ENCODE measurements around the gene UNC45B. TPM values are rescaled to one million over a fixed set of nuclear protein-coding genes. Genes with fewer than 3 reads are reported as not detected.

The UNC45B gene
- total RNA-seq, 1 experiment from 2014 or later = not detected

DNA sequence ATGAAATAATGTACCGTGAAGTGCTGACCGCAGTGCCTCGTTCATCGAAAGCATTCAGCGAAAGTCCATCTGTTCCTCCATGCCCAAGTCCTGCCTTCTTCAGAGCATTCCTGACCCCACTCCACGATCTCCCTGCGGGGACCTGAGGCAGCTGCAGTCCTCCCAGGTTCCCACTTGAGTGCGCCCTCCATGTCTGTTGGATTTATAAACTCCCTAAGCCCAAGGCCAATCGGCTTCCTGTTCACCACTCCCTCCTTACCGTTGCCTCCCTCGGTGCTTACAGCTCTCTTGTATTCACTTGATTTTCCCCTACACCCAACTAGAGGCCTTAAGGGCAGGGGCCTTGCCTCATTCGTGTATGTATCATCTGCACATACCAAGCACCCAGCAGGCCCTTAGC is 30.8 kb upstream of the UNC45B start:
- Histone ChIP-seq H3K27ac (ENCODE audit: low read depth, low read length) (no peak overlapping the region), H4K20me1 (ENCODE audit: insufficient read depth) (no peaks in the 10 kb centered on the region), H3K9ac (ENCODE audit: low read length) (no peak overlapping the region), H3K4me2 (ENCODE audit: low read length) (no peak overlapping the region), H3K4me3 (replicated peaks in 1 of 2; ENCODE audit: low read depth in 1 of 2, low read length in 2 of 2) (no peak overlapping the region), H3K27me3 (ENCODE audit: insufficient read depth, low read length) (no peaks in the 10 kb centered on the region), H3K9me3 (ENCODE audit: control insufficient read depth in 1 of 2, insufficient read depth in 1 of 2, low read depth in 1 of 2, low read length in 2 of 2) (no peaks in the 10 kb centered on the region), H3K9me2 (ENCODE audit: insufficient read depth) (no peaks in the 10 kb centered on the region), H3K36me3 (ENCODE audit: control insufficient read depth in 1 of 2, insufficient read depth in 2 of 2, low read length in 2 of 2) (no peaks in the 10 kb centered on the region), H3K79me2 (ENCODE audit: insufficient read depth, low read length) (peaks cover 2% of the 10 kb centered on the region; the same call in 1 of the 2 replicates), H2AFZ (ENCODE audit: low read depth, low read length, poor library complexity, severe bottlenecking) (no peak overlapping the region), H3K4me1 (ENCODE audit: control insufficient read depth in 1 of 2, insufficient read depth in 2 of 2, low read length in 2 of 2) (peaks cover 5 to 23% of the 10 kb centered on the region in 2 experiments; a peak in 3 of 4 replicates)
- POLR2A ChIA-PET = no interaction called here
- CTCF ChIA-PET = no interaction called here
- TF ChIP-seq JUND (IDR thresholded peaks at IDR 0.05) (no peak), YY1 (IDR thresholded peaks at IDR 0.05; ENCODE audit: extremely low read depth, insufficient replicate concordance, low read depth, low read length) (no peak), POLR2AphosphoS5 (IDR thresholded peaks at IDR 0.05; ENCODE audit: low read depth, low read length) (no peak), EZH2phosphoT487 (IDR thresholded peaks at IDR 0.05; ENCODE audit: borderline replicate concordance) (no peak), POLR2A (IDR thresholded peaks at IDR 0.05; ENCODE audit: borderline replicate concordance, extremely low read depth, insufficient read depth, insufficient read length) (no peak), SP1 (IDR thresholded peaks at IDR 0.05; ENCODE audit: low read depth) (no peak), ELF1 (IDR thresholded peaks at IDR 0.05; ENCODE audit: borderline replicate concordance, low read depth) (no peak), FOSL1 (IDR thresholded peaks at IDR 0.05; ENCODE audit: low read depth) (no peak), EGR1 (IDR thresholded peaks at IDR 0.05; ENCODE audit: low read depth) (no peak), EZH2 (IDR thresholded peaks at IDR 0.05) (no peak), CTCF (IDR thresholded peaks at IDR 0.05 in 2 of 3, conservative IDR thresholded peaks at IDR 0.05 in 1 of 3; ENCODE audit: borderline replicate concordance in 1 of 3, insufficient read depth in 1 of 3, low read depth in 2 of 3, low read length in 2 of 3) (no peak), ZNF274 (IDR thresholded peaks at IDR 0.05; ENCODE audit: low read depth, low read length) (no peak), RAD21 (IDR thresholded peaks at IDR 0.05; ENCODE audit: low read depth) (no peak), MAX (IDR thresholded peaks at IDR 0.05) (no peak), CEBPB (IDR thresholded peaks at IDR 0.05; ENCODE audit: low read depth) (no peak), ZFX (IDR thresholded peaks at IDR 0.05) (no peak), SIN3A (IDR thresholded peaks at IDR 0.05; ENCODE audit: low read depth) (no peak)
- TF ChIP-seq, protein P1, sequence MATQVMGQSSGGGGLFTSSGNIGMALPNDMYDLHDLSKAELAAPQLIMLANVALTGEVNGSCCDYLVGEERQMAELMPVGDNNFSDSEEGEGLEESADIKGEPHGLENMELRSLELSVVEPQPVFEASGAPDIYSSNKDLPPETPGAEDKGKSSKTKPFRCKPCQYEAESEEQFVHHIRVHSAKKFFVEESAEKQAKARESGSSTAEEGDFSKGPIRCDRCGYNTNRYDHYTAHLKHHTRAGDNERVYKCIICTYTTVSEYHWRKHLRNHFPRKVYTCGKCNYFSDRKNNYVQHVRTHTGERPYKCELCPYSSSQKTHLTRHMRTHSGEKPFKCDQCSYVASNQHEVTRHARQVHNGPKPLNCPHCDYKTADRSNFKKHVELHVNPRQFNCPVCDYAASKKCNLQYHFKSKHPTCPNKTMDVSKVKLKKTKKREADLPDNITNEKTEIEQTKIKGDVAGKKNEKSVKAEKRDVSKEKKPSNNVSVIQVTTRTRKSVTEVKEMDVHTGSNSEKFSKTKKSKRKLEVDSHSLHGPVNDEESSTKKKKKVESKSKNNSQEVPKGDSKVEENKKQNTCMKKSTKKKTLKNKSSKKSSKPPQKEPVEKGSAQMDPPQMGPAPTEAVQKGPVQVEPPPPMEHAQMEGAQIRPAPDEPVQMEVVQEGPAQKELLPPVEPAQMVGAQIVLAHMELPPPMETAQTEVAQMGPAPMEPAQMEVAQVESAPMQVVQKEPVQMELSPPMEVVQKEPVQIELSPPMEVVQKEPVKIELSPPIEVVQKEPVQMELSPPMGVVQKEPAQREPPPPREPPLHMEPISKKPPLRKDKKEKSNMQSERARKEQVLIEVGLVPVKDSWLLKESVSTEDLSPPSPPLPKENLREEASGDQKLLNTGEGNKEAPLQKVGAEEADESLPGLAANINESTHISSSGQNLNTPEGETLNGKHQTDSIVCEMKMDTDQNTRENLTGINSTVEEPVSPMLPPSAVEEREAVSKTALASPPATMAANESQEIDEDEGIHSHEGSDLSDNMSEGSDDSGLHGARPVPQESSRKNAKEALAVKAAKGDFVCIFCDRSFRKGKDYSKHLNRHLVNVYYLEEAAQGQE (IDR thresholded peaks at IDR 0.05; ENCODE audit: low read depth) = no peak
- RAD21 ChIA-PET (ENCODE audit: low non-redundant PET in 1 of 2, low total read pairs in 2 of 2, uncharacterized antibody in 2 of 2, unreplicated experiment in 2 of 2) = no interaction called here
- DNase-seq (ENCODE audit: low read depth, low spot score) (no peak), ATAC-seq (no peak)
- intact Hi-C loops (cut with micrococcal nuclease) = loop anchor here (5.0 kb wide), 1 partner anchor 135 kb away; the partner anchor contains the start of gene LIG3
- BruUV-seq (replicated peaks) = no TSS peak
